GM21825 (cell line): ENCODE data around the gene RSPH4A.
"Not testable (repeated sequence)": the region's sequence is repeated elsewhere in the genome, so short reads cannot be mapped to it uniquely, and the experiment has no call there.

Source experiments
- ATAC-seq: cut with Tn5 transposase; IDR thresholded peaks from one replicate; pipeline ENCODE4 v1.9.1; 2021; ENCODE audit warnings: mild to moderate bottlenecking, moderate library complexity; ENCODE audit not compliant: unreplicated experiment

Gene RSPH4A

GRCh38 chr6:116615937-116616736, at the start of gene RSPH4A:
Gene RSPH4A (plus strand): TSS chr6:116616479. CDS start chr6:116616624, 145 bp downstream.
- peak; percentile 100 for ATAC-seq

GRCh38 chr6:116568111-116568510, 48.2 kb upstream of the RSPH4A start:
- no peak for ATAC-seq

GRCh38 chr6:116568821-116569755, 47.2 kb upstream of the RSPH4A start:
- no peak for ATAC-seq

GRCh38 chr6:116570856-116571682, 45.2 kb upstream of the RSPH4A start, which contains the start of gene RWDD1:
Gene RWDD1 (plus strand): TSS chr6:116571504. CDS start chr6:116571583, 79 bp downstream.
- peak; percentile 93 for ATAC-seq

- ATAC-seq, result no peak
Observed at GRCh38 chr6:116571683-116572000, 44.6 kb upstream of the RSPH4A start.

- no peak for ATAC-seq
Observed at GRCh38 chr6:116572162-116572561, 44.1 kb upstream of the RSPH4A start.

GRCh38 chr6:116575227-116575626, 41.1 kb upstream of the RSPH4A start:
- ATAC-seq, result no peak

GRCh38 chr6:116577486-116577885, 38.8 kb upstream of the RSPH4A start:
- ATAC-seq, result no peak

GRCh38 chr6:116578335-116578734, 37.9 kb upstream of the RSPH4A start:
- no peak for ATAC-seq

- no peak for ATAC-seq
Observed at GRCh38 chr6:116579143-116579542, 37.1 kb upstream of the RSPH4A start.

GRCh38 chr6:116580198-116580597, 36.1 kb upstream of the RSPH4A start:
- no peak for ATAC-seq

- ATAC-seq, result no peak
Observed at GRCh38 chr6:116586276-116586675, 30.0 kb upstream of the RSPH4A start.

- ATAC-seq, result no peak
Observed at GRCh38 chr6:116586738-116587137, 29.5 kb upstream of the RSPH4A start.

- ATAC-seq, result no peak
Observed at GRCh38 chr6:116595247-116595646, 21.0 kb upstream of the RSPH4A start.

- no peak for ATAC-seq
Observed at GRCh38 chr6:116596815-116597214, 19.5 kb upstream of the RSPH4A start.

GRCh38 chr6:116603916-116604315, 12.4 kb upstream of the RSPH4A start:
- not testable (repeated sequence) for ATAC-seq

GRCh38 chr6:116604868-116605267, 11.4 kb upstream of the RSPH4A start:
- not testable (repeated sequence) for ATAC-seq

GRCh38 chr6:116605935-116606334, 10.3 kb upstream of the RSPH4A start:
- no peak for ATAC-seq

GRCh38 chr6:116611056-116611455, 5.2 kb upstream of the RSPH4A start:
- ATAC-seq, result no peak

- ATAC-seq, result no peak
Observed at GRCh38 chr6:116616737-116617053, 416 bp downstream of the RSPH4A start.
